Upper lobe of left lung (tissue), 6 donors: ENCODE measurements around the gene FXYD5. TPM values are rescaled to one million over a fixed set of nuclear protein-coding genes. Genes with fewer than 3 reads are reported as not detected.

Experiments
- ATAC-seq, 2 donors: fragments of 200-7000 bp; cut with Tn5 transposase; one replicate each; pipeline ENCODE4 v1.9.1; 2022; ENCODE audit warnings: mild to moderate bottlenecking in 2 of 2, moderate library complexity in 2 of 2; ENCODE audit not compliant: low FRiP score in 2 of 2
- DNase-seq, 2 donors: peaks; one replicate each; pipeline ENCODE4 v3.0.0-alpha.2; 2019 to 2020
- H3K27ac ChIP-seq, 4 donors: fragments of 200-600 bp; sonication (generic); one replicate each; pipeline ENCODE4 v1.5.1; 2016 to 2019
- H3K27me3 ChIP-seq, 4 donors: fragments of 200-600 bp; sonication (generic); one replicate each; pipeline ENCODE4 v1.5.1; 2017 to 2019
- H3K36me3 ChIP-seq, 4 donors: fragments of 200-600 bp; sonication (generic); one replicate each; pipeline ENCODE4 v1.5.1; 2016 to 2019
- H3K4me1 ChIP-seq, 4 donors: fragments of 200-600 bp; sonication (generic); one replicate each; pipeline ENCODE4 v1.5.1; 2018 to 2019
- H3K4me3 ChIP-seq, 4 donors: fragments of 200-600 bp; sonication (generic); one replicate each; pipeline ENCODE4 v1.5.1; 2017 to 2019; ENCODE audit warnings: mild to moderate bottlenecking in 2 of 4, moderate library complexity in 1 of 4
- H3K9me3 ChIP-seq, 4 donors: fragments of 200-600 bp; sonication (generic); one replicate each; pipeline ENCODE4 v1.5.1; 2018 to 2019
- EP300 ChIP-seq, 4 donors: sonication (generic); formaldehyde crosslinking; IDR thresholded peaks; one replicate each; pipeline ENCODE4 v1.5.1; 2017; ENCODE audit warnings: antibody characterized with exemption in 4 of 4, control low read depth in 2 of 4
- POLR2A ChIP-seq, 4 donors: fragments of 450-650 bp; IDR thresholded peaks; one replicate each; pipeline ENCODE4 v1.5.1; 2016 to 2017; ENCODE audit warnings: antibody characterized with exemption in 4 of 4, mild to moderate bottlenecking in 2 of 4
- POLR2AphosphoS5 ChIP-seq, 2 donors: sonication (generic); formaldehyde crosslinking; IDR thresholded peaks; one replicate each; pipeline ENCODE4 v1.5.1; 2017; ENCODE audit warnings: antibody characterized with exemption in 2 of 2
- WGBS, 2 donors: methylation state at CpG; one replicate each; pipeline ENCODE4 v1.1.5; 2017 to 2018; 5-methylcytosine and 5-hydroxymethylcytosine counted together
- total RNA-seq, 6 donors: library from RNA; depleted of rRNA in 4 of 6; stranded (reverse); fragments of >200 nt in 4 of 6; gene quantifications; one replicate each; pipeline versions ENCODE4 v1.1.0 to v1.2.1, GENCODE V29; 2016 to 2021
- TF ChIP-seq, protein P1 (sequence below), 6 experiments: fragments of 450-650 bp in 4 of 6; fragments of 200-600 bp in 2 of 6; sonication (generic) in 2 of 6; IDR thresholded peaks; one replicate each; pipeline ENCODE4 v1.5.1; 2016 to 2019; ENCODE audit warnings: antibody characterized with exemption in 6 of 6
- donor health status: DM: no; HTN: no; CAD: no; lungs with moderate emphysema.
- donor health status: DM: no; HTN: yes; CAD: no; lungs with severe emphysema.

The FXYD5 gene
- total RNA-seq, 6 donors from 2014 or later = 40.4 to 153 (median 91.8) TPM

DNA sequence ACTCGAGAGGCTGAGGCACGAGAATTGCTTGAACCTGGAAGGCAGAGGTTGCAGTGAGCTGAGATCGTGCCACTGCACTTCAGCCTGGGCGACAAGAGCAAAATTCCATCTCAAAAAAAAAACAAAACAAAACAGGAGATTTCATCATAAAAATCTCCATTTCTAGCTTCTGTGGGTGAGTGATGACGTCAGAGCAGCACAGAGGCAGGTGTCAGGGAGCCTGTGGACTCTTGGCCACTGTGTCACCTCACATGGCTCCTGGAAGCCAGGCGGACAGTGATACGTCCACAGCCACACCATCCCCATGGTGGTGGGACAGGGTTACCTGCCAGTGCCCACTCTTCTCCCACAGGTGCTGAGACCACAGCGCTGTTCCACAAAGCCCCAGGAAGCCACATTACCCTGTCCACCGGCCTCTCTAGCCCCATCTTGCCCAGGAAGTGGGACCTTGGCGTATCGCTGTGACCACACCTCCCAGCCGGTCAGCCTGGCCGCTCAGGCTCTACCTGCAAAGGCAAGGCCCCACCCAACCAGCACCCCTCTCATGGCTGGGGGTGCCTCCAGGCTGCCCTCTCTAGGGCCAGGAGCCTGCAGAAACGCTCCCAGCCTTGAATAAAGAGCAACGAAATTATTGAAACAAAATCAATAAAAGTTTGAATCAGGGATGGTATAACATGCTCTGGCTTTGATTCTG, 41.4 kb upstream of the FXYD5 start:
- no peak for ATAC-seq
- H3K9me3 ChIP-seq = no peaks in the 10 kb centered on the region
- 83 to 86% methylated on average over 15 of the region's 15 CpGs for WGBS, 2 donors
- H3K4me3 ChIP-seq = no peak overlapping the region
- H3K4me1 ChIP-seq = peaks cover 11 to 21% (median 17%) of the 10 kb centered on the region in 4 donors
- no peaks in the 10 kb centered on the region for H3K36me3 ChIP-seq
- H3K27ac ChIP-seq = no peak overlapping the region
- DNase-seq = no peak
- TF ChIP-seq POLR2AphosphoS5 (IDR thresholded peaks at IDR 0.05) (no peak), POLR2A (IDR thresholded peaks at IDR 0.05) (no peak), EP300 (IDR thresholded peaks at IDR 0.05) (no peak)
- TF ChIP-seq, protein P1, sequence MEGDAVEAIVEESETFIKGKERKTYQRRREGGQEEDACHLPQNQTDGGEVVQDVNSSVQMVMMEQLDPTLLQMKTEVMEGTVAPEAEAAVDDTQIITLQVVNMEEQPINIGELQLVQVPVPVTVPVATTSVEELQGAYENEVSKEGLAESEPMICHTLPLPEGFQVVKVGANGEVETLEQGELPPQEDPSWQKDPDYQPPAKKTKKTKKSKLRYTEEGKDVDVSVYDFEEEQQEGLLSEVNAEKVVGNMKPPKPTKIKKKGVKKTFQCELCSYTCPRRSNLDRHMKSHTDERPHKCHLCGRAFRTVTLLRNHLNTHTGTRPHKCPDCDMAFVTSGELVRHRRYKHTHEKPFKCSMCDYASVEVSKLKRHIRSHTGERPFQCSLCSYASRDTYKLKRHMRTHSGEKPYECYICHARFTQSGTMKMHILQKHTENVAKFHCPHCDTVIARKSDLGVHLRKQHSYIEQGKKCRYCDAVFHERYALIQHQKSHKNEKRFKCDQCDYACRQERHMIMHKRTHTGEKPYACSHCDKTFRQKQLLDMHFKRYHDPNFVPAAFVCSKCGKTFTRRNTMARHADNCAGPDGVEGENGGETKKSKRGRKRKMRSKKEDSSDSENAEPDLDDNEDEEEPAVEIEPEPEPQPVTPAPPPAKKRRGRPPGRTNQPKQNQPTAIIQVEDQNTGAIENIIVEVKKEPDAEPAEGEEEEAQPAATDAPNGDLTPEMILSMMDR (IDR thresholded peaks at IDR 0.05) = no peak
- no peaks in the 10 kb centered on the region for H3K27me3 ChIP-seq

DNA sequence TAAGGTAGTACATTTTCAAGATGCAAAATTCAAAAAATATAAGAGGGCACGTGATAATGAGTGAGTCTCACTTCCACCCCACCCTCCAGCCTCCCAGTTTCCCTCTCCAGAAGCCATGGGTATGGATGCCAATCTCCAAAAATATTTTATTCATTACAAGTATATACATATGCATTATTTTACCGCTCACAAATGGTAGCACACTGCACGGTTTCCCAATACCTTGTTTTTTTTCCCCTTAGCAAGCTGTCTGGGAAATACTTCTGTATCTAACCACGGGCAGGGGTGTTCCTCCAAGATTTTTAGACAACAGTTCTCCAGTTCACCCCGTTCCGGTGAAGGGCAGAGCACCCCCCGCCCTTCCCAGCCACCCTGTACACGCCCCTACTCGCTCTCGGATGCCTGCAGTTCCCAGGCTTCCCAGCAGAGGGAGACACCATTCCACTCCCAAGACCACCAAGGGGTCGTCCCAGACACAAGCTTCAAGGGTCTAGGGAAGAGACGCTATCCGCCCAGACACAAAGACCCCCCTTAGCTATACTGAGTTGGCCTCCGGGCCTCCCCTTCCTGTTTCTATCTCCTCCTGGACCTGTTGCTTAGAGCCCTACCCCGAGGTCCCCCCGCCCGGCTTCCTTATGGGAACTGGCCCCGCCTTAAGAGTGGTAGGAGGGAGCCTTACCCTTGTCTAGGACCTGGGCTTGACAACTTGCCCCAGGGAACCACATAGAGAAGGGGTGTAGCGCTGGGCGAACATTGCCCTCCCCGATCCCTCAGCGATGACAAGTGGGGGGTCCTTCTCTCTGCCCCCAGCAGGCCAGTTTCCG, 40.0 kb upstream of the FXYD5 start:
- DNase-seq = peak in 1 of 2 donors; percentile 75
- 7 to 8% methylated on average over 23 of the region's 23 CpGs for WGBS, 2 donors
- Histone ChIP-seq H3K27me3 (no peaks in the 10 kb centered on the region), H3K4me3 (peak overlapping the region in 3 of 4 donors; percentile 29 to 52 (median 46)), H3K36me3 (no peaks in the 10 kb centered on the region), H3K4me1 (peaks cover 11 to 31% (median 18%) of the 10 kb centered on the region in 4 donors), H3K27ac (peak overlapping the region; percentile 80 to 87 (median 84)), H3K9me3 (no peaks in the 10 kb centered on the region)
- TF ChIP-seq POLR2AphosphoS5 (IDR thresholded peaks at IDR 0.05) (no peak), EP300 (IDR thresholded peaks at IDR 0.05) (no peak), POLR2A (IDR thresholded peaks at IDR 0.05) (peak in 1 of 4 donors; percentile 47)
- TF ChIP-seq, protein P1 (IDR thresholded peaks at IDR 0.05) = peak; percentile 90 to 95 (median 94)
- ATAC-seq = peak; percentile 80 to 88

DNA sequence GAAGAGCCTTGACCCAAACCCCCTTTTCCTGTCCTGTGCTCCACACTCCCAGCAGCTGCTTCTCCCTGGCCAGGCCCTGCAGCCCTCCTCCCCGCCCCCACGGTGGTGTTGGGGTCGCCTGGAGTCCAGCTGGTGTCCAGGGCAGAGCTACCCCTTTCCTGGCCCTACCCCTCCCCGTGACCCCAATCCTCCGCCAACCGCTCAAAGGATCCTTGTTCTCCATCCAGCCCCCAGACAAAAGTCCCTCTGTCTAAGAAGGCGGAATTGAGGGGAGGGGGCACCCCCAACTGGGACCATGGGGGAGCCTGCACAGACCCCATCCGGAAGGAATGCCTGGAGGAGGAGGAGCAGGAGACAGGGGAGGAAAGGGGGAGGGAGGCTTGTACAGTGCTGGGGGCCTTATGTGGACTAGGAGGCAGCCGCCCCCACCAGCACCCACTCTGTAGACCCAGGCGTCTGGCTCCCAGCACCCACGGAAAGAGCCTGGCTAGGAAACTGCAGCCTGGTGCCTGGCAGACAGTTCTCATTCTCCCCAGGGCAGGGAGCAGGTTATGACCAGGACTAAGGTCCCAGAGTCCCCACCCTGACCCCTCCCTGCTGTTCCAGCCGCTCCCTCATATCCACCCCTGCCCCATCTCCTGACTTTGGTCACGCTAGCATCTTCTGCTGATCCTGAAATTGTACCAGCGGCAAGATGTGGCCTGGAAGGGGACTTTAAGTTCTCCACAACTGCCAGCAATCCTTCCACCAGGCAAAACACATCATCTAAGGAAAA, 39.2 kb upstream of the FXYD5 start, which contains the start of gene FXYD3:
TSS of gene FXYD3 (plus strand) at position 647 of the 775 bp plus-strand sequence. CDS start 3,554 bp downstream, outside the sequence.
- H3K27me3 ChIP-seq = no peaks in the 10 kb centered on the region
- peak within 1 kb of the TSS; percentile 80 to 87 (median 84) for H3K27ac ChIP-seq
- no peaks in the 10 kb centered on the region for H3K9me3 ChIP-seq
- 57% methylated on average over 10 to 14 of the region's 14 CpGs for WGBS, 2 donors
- no peaks in the 10 kb centered on the region for H3K36me3 ChIP-seq
- H3K4me3 ChIP-seq = peak within 1 kb of the TSS in 3 of 4 donors; percentile 29 to 52 (median 46)
- H3K4me1 ChIP-seq = peaks cover 13 to 39% (median 22%) of the 10 kb centered on the region in 4 donors
- peak in 1 of 4 donors; percentile 4 for TF ChIP-seq POLR2A (IDR thresholded peaks at IDR 0.05)
- TF ChIP-seq, protein P1 (IDR thresholded peaks at IDR 0.05) = no peak
- peak in 1 of 2 donors; percentile 59 for DNase-seq
- ATAC-seq = no peak

DNA sequence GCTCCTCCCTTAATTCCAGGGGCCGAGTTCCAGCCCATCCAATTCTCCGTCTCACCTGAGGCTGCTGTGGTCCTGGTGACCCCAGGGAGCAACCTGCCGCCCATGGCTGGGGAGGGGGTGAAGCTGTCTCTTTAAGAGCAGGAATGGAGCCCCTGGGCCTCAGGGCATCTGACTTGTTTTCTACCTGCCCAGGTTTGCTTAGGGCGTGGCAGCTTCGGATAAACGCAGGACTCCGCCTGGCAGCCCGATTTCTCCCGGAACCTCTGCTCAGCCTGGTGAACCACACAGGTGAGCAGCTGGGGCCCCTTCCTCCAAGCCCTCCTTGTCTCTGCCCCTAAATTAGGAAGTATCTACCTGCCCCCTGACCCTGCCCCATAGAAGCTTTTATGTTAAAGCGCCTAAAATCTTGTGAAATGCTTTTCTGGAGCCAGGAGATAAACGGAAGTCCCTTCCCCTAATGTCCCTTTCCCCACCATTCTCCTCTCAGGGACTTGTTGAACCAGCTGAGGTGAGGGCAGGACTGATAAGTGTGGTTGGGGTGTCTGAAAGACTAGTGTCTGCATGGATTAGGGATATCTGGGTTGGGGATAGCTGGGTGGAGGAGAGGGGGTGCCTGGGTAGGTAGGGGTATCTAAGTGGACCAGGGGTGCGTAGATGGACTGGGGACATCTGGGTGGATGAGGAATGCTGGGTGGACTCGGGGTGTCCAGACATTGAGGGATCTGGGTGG, 38.3 kb upstream of the FXYD5 start:
- Histone ChIP-seq H3K27ac (peak overlapping the region; percentile 80 to 87 (median 84)), H3K36me3 (no peaks in the 10 kb centered on the region), H3K4me1 (peaks cover 13 to 47% (median 24%) of the 10 kb centered on the region in 4 donors), H3K9me3 (no peaks in the 10 kb centered on the region), H3K27me3 (no peaks in the 10 kb centered on the region), H3K4me3 (peak overlapping the region in 3 of 4 donors; percentile 29 to 52 (median 46))
- ATAC-seq (peak in 1 of 2 donors; percentile 28), DNase-seq (peak in 1 of 2 donors; percentile 69)
- TF ChIP-seq EP300 (IDR thresholded peaks at IDR 0.05) (no peak), POLR2A (IDR thresholded peaks at IDR 0.05) (peak in 3 of 4 donors; percentile 39 to 74 (median 40)), POLR2AphosphoS5 (IDR thresholded peaks at IDR 0.05) (peak in 1 of 2 donors; percentile 30)
- WGBS, 2 donors = 65 to 84% methylated on average over 5 to 13 of the region's 13 CpGs
